HCT116 (cell line): ENCODE measurements around the gene UVRAG. TPM values are rescaled to one million over a fixed set of nuclear protein-coding genes. Genes with fewer than 3 reads are reported as not detected.

ENCODE experiments used
- ATAC-seq: fragments of 200-7000 bp; cut with Tn5 transposase; 2 replicates; pipeline ENCODE4 v1.9.1; 2020; ENCODE audit warnings: mild to moderate bottlenecking, moderate library complexity
- BruUV-seq: library from RNA; stranded (reverse); fragments of 400-500 nt; replicated peaks from 2 replicates; lab custom pipeline; 2021; lab: Mats Ljungman, UMichigan
- CTCF ChIA-PET: fragments of 300-600 bp; sonication (Branson Sonifier 250); formaldehyde crosslinking; loops from one replicate; lab custom pipeline; 2021; ENCODE audit warnings: antibody characterized with exemption; lab: Charles Lee
- POLR2A ChIA-PET: fragments of 300-600, 350-600 bp; sonication (Branson Sonifier 250); formaldehyde crosslinking; loops from one replicate; lab custom pipeline; 2021; ENCODE audit warnings: antibody characterized with exemption; lab: Charles Lee
- RAD21 ChIA-PET, 2 experiments: fragments of 300-600 bp; sonication (Branson Sonifier 250); formaldehyde crosslinking; loops; one replicate each; lab custom pipeline; 2023; ENCODE audit warnings: low total read pairs in 2 of 2; ENCODE audit not compliant: uncharacterized antibody in 2 of 2, unreplicated experiment in 2 of 2, low non-redundant PET in 1 of 2; lab: Charles Lee
- DNase-seq: peaks from one replicate; pipeline ENCODE4 v3.0.0-alpha.2; 2010; ENCODE audit warnings: low read depth, low spot score
- H2AFZ ChIP-seq: fragments of 200-600 bp; shearing (Covaris generic), sonication (generic); 2 replicates; pipeline ENCODE4 v1.6.1; 2017; ENCODE audit warnings: low read depth, mixed run types, mixed read lengths, antibody characterized with exemption, low read length; ENCODE audit not compliant: poor library complexity, severe bottlenecking
- H3K27ac ChIP-seq: 2 replicates; pipeline ENCODE4 v1.5.1; 2012; ENCODE audit warnings: low read depth, low read length
- H3K27me3 ChIP-seq: fragments of 200-600 bp; sonication (generic); 2 replicates; pipeline ENCODE4 v1.6.1; 2016; ENCODE audit warnings: mixed run types, low read length, mixed read lengths; ENCODE audit not compliant: insufficient read depth
- H3K36me3 ChIP-seq, 2 experiments: fragments of 200-500 bp in 1 of 2; fragments of 200-600 bp in 1 of 2; sonication (Bioruptor generic) in 1 of 2; sonication (generic) in 1 of 2; 2 replicates each; pipeline versions ENCODE4 v1.5.1 to v1.6.1; 2014 to 2016; ENCODE audit warnings: low read length in 2 of 2, inconsistent platforms in 1 of 2, mixed read lengths in 1 of 2, mixed run types in 1 of 2; ENCODE audit not compliant: insufficient read depth in 2 of 2, control insufficient read depth in 1 of 2
- H3K4me1 ChIP-seq, 2 experiments: fragments of 200-600 bp in 1 of 2; sonication (generic) in 1 of 2; 2 replicates each; pipeline versions ENCODE4 v1.5.1 to v1.6.1; 2012 to 2017; ENCODE audit warnings: low read length in 2 of 2, inconsistent platforms in 1 of 2, mild to moderate bottlenecking in 1 of 2, mixed read lengths in 1 of 2, mixed run types in 1 of 2, moderate library complexity in 1 of 2; ENCODE audit not compliant: insufficient read depth in 2 of 2, control insufficient read depth in 1 of 2
- H3K4me2 ChIP-seq: fragments of 200-600 bp; sonication (generic); 2 replicates; pipeline ENCODE4 v1.6.1; 2017; ENCODE audit warnings: mixed run types, low read length, mixed read lengths
- H3K4me3 ChIP-seq, 2 experiments: fragments of 200-600 bp in 1 of 2; sonication (generic) in 1 of 2; replicated peaks in 1 of 2; 2 replicates each; pipeline ENCODE4 v1.5.1; 2011 to 2016; ENCODE audit warnings: low read length in 2 of 2, control low read depth in 1 of 2, low read depth in 1 of 2, mild to moderate bottlenecking in 1 of 2, mixed read lengths in 1 of 2, mixed run types in 1 of 2
- H3K79me2 ChIP-seq: fragments of 200-600 bp; sonication (generic); 2 replicates; pipeline ENCODE4 v1.6.1; 2017; ENCODE audit warnings: mild to moderate bottlenecking, mixed run types, low read length, moderate library complexity, mixed read lengths; ENCODE audit not compliant: insufficient read depth
- H3K9ac ChIP-seq: fragments of 200-600 bp; sonication (generic); 2 replicates; pipeline ENCODE4 v1.6.1; 2016; ENCODE audit warnings: low read length, mixed read lengths
- H3K9me2 ChIP-seq: fragments of 200-600 bp; sonication (generic), shearing (Covaris generic); 2 replicates; pipeline ENCODE4 v1.6.1; 2017; ENCODE audit warnings: mixed run types, mild to moderate bottlenecking, moderate library complexity; ENCODE audit not compliant: insufficient read depth
- H3K9me3 ChIP-seq, 2 experiments: fragments of 200-500 bp in 1 of 2; fragments of 200-600 bp in 1 of 2; sonication (Bioruptor generic) in 1 of 2; sonication (generic) in 1 of 2; 2 replicates each; pipeline ENCODE4 v1.6.1; 2014 to 2017; ENCODE audit warnings: low read length in 2 of 2, mixed read lengths in 2 of 2, inconsistent platforms in 1 of 2, low read depth in 1 of 2, mild to moderate bottlenecking in 1 of 2, mixed run types in 1 of 2, moderate library complexity in 1 of 2; ENCODE audit not compliant: control insufficient read depth in 1 of 2, insufficient read depth in 1 of 2
- H4K20me1 ChIP-seq: fragments of 200-600 bp; sonication (generic), shearing (Covaris generic); 2 replicates; pipeline ENCODE4 v1.6.1; 2017; ENCODE audit warnings: mixed run types, mild to moderate bottlenecking, moderate library complexity; ENCODE audit not compliant: insufficient read depth
- ATF3 ChIP-seq: IDR thresholded peaks from 2 replicates; pipeline ENCODE4 v1.6.1; 2012
- CBX3 ChIP-seq: IDR thresholded peaks from 2 replicates; pipeline ENCODE4 v1.6.1; 2012; ENCODE audit warnings: low read depth
- CEBPB ChIP-seq: IDR thresholded peaks from 2 replicates; pipeline ENCODE4 v1.6.1; 2012; ENCODE audit warnings: low read depth
- CTCF ChIP-seq, 3 experiments: fragments of 200-600 bp in 1 of 3; sonication (generic) in 1 of 3; IDR thresholded peaks in 2 of 3; conservative IDR thresholded peaks in 1 of 3; 2 replicates each; pipeline ENCODE4 v1.5.1; 2012 to 2017; ENCODE audit warnings: low read depth in 2 of 3, low read length in 2 of 3, antibody characterized with exemption in 1 of 3, borderline replicate concordance in 1 of 3, control low read depth in 1 of 3, mild to moderate bottlenecking in 1 of 3, mixed read lengths in 1 of 3, mixed run types in 1 of 3, moderate library complexity in 1 of 3; ENCODE audit not compliant: insufficient read depth in 1 of 3
- EGR1 ChIP-seq: IDR thresholded peaks from 2 replicates; pipeline ENCODE4 v1.6.1; 2012; ENCODE audit warnings: low read depth
- ELF1 ChIP-seq: IDR thresholded peaks from 2 replicates; pipeline ENCODE4 v1.6.1; 2012; ENCODE audit warnings: low read depth, borderline replicate concordance
- EZH2 ChIP-seq: fragments of 200-600 bp; sonication (generic); IDR thresholded peaks from 2 replicates; pipeline ENCODE4 v1.6.1; 2017; ENCODE audit warnings: antibody characterized with exemption, mixed run types
- JUND ChIP-seq: IDR thresholded peaks from 2 replicates; pipeline ENCODE4 v1.6.1; 2012
- POLR2A ChIP-seq: IDR thresholded peaks from 2 replicates; pipeline ENCODE4 v1.7.0; 2011; ENCODE audit warnings: borderline replicate concordance; ENCODE audit not compliant: insufficient read depth, insufficient read length; ENCODE audit errors: extremely low read depth
- POLR2AphosphoS5 ChIP-seq: IDR thresholded peaks from 2 replicates; pipeline ENCODE4 v1.6.1; 2011; ENCODE audit warnings: mild to moderate bottlenecking, low read depth, low read length, moderate library complexity
- RAD21 ChIP-seq: IDR thresholded peaks from 2 replicates; pipeline ENCODE4 v1.6.1; 2012; ENCODE audit warnings: low read depth, mild to moderate bottlenecking
- REST ChIP-seq: IDR thresholded peaks from 2 replicates; pipeline ENCODE4 v1.6.1; 2012; ENCODE audit warnings: low read depth
- SIN3A ChIP-seq: IDR thresholded peaks from 2 replicates; pipeline ENCODE4 v1.6.1; 2012; ENCODE audit warnings: low read depth
- SP1 ChIP-seq: IDR thresholded peaks from 2 replicates; pipeline ENCODE4 v1.6.1; 2012; ENCODE audit warnings: low read depth
- YY1 ChIP-seq: IDR thresholded peaks from 2 replicates; pipeline ENCODE4 v1.6.1; 2011; ENCODE audit warnings: low read length, low read depth, moderate library complexity, mild to moderate bottlenecking; ENCODE audit not compliant: insufficient replicate concordance; ENCODE audit errors: extremely low read depth
- intact Hi-C: fragments of 100-400 bp; cut with micrococcal nuclease; formaldehyde crosslinking; loops from 2 replicates; pipeline ENCODE4 v1.10.0; 2022
- total RNA-seq: library from RNA; stranded (reverse); gene quantifications from one replicate; pipeline ENCODE4 v1.2.1, GENCODE V29; 2021; ENCODE audit not compliant: unreplicated experiment
- TF ChIP-seq, protein P1 (sequence below): IDR thresholded peaks from 2 replicates; pipeline ENCODE4 v1.6.1; 2012
- TF ChIP-seq, protein P2 (sequence below): IDR thresholded peaks from 2 replicates; pipeline ENCODE4 v1.6.1; 2011; ENCODE audit warnings: mild to moderate bottlenecking, low read length, moderate library complexity; ENCODE audit not compliant: insufficient replicate concordance; ENCODE audit errors: extremely low read depth

The UVRAG gene
- total RNA-seq, 1 experiment from 2014 or later, result 12.3 TPM

DNA sequence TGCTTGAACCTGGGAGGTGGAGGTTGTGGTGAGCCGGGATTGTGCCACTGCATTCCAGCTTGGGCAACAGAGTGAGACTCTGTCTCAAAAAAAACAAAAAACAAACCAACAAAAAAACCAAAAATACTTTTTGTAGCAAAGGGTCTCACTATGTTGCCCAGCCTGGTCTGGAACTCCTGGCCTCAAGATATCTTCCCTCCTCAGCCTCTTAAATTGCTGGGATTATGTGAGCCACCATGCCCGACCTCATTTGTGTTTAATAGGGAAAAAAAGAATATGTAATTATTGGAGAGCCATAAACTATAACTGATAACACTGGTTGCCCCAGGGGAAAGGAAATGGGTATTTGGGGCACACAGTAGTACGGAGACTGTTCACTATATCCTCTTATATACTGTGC, 19.7 kb downstream of the UVRAG start:
- Histone ChIP-seq H3K27me3 (no peaks in the 10 kb centered on the region), H3K4me1 (no peaks in the 10 kb centered on the region), H3K9ac (no peak overlapping the region), H3K36me3 (no peaks in the 10 kb centered on the region), H2AFZ (no peak overlapping the region), H4K20me1 (no peaks in the 10 kb centered on the region), H3K27ac (no peak overlapping the region), H3K4me2 (no peak overlapping the region), H3K9me3 (no peaks in the 10 kb centered on the region), H3K4me3 (no peak overlapping the region), H3K79me2 (no peaks in the 10 kb centered on the region), H3K9me2 (no peaks in the 10 kb centered on the region)
- DNase-seq (no peak), ATAC-seq (no peak)
- ChIA-PET POLR2A (no interaction called here), CTCF (no interaction called here), RAD21 (no interaction called here)
- intact Hi-C loops, result no loop called here
- no peak for TF ChIP-seq ELF1
- no peak for TF ChIP-seq CEBPB
- TF ChIP-seq YY1, result no peak
- no peak for TF ChIP-seq EGR1
- TF ChIP-seq, protein P1, sequence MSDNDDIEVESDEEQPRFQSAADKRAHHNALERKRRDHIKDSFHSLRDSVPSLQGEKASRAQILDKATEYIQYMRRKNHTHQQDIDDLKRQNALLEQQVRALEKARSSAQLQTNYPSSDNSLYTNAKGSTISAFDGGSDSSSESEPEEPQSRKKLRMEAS, result no peak
- no peak for TF ChIP-seq RAD21
- TF ChIP-seq SIN3A, result no peak
- no peak for TF ChIP-seq REST
- no peak for TF ChIP-seq ATF3
- TF ChIP-seq CTCF (IDR thresholded peaks at IDR 0.05 in 2 of 3, conservative IDR thresholded peaks at IDR 0.05 in 1 of 3; ENCODE audit: borderline replicate concordance in 1 of 3, insufficient read depth in 1 of 3, low read depth in 2 of 3, low read length in 2 of 3), result no peak
- no peak for TF ChIP-seq POLR2A
- no peak for TF ChIP-seq JUND
- TF ChIP-seq CBX3, result no peak
- no peak for TF ChIP-seq SP1
- TF ChIP-seq EZH2, result no peak
- TF ChIP-seq, protein P2, sequence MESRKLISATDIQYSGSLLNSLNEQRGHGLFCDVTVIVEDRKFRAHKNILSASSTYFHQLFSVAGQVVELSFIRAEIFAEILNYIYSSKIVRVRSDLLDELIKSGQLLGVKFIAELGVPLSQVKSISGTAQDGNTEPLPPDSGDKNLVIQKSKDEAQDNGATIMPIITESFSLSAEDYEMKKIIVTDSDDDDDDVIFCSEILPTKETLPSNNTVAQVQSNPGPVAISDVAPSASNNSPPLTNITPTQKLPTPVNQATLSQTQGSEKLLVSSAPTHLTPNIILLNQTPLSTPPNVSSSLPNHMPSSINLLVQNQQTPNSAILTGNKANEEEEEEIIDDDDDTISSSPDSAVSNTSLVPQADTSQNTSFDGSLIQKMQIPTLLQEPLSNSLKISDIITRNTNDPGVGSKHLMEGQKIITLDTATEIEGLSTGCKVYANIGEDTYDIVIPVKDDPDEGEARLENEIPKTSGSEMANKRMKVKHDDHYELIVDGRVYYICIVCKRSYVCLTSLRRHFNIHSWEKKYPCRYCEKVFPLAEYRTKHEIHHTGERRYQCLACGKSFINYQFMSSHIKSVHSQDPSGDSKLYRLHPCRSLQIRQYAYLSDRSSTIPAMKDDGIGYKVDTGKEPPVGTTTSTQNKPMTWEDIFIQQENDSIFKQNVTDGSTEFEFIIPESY, result no peak
- TF ChIP-seq POLR2AphosphoS5, result no peak
- BruUV-seq, result no TSS peak
